BJ (cell line): ENCODE data around the gene ZNG1F. TPM values are rescaled to one million over a fixed set of nuclear protein-coding genes. Genes with fewer than 3 reads are reported as not detected.
A peak's percentile ranks its signal among the peaks of the same experiment; 100 is the strongest.
"Not testable (repeated sequence)": the region's sequence is repeated elsewhere in the genome, so short reads cannot be mapped to it uniquely, and the experiment has no call there.

ENCODE experiments used
- CTCF ChIA-PET: fragments of 350-600 bp; formaldehyde crosslinking; extraction: SDS; loops from one replicate; lab custom pipeline; 2021; ENCODE audit warnings: antibody characterized with exemption, inconsistent platforms; lab: Yijun Ruan, JAX
- POLR2A ChIA-PET: fragments of 300-600 bp; sonication (Branson Sonifier 250); formaldehyde crosslinking; extraction: SDS; loops from one replicate; lab custom pipeline; 2021; ENCODE audit warnings: antibody characterized with exemption; lab: Charles Lee
- DNase-seq: peaks from one replicate; pipeline ENCODE4 v3.0.0-alpha.2; 2011; ENCODE audit warnings: low read depth
- H3K27me3 ChIP-seq: 2 replicates; pipeline ENCODE4 v1.6.0; 2011; ENCODE audit warnings: low read length; ENCODE audit not compliant: control insufficient read depth, insufficient read depth
- H3K36me3 ChIP-seq: 2 replicates; pipeline ENCODE4 v1.5.1; 2011; ENCODE audit warnings: low read length; ENCODE audit not compliant: control insufficient read depth, insufficient read depth
- H3K4me3 ChIP-seq: 2 replicates; pipeline ENCODE4 v1.5.1; 2011; ENCODE audit warnings: low read depth, mild to moderate bottlenecking, control low read depth, low read length
- polyA minus RNA-seq: library from RNA; depleted of rRNA, polyadenylated mRNA; stranded (reverse); fragments of >200 nt; gene quantifications from 2 replicates; pipeline ENCODE4 v1.2.3, GENCODE V29; 2011; rRNA and poly(A)+ RNA removed
- polyA plus RNA-seq: library from polyadenylated mRNA; depleted of rRNA; stranded (reverse); fragments of >200 nt; gene quantifications from 2 replicates; pipeline ENCODE4 v1.2.3, GENCODE V29; 2011; rRNA removed
- TF ChIP-seq, protein P1 (sequence below): IDR thresholded peaks from 2 replicates; pipeline ENCODE4 v1.5.1; 2011; ENCODE audit warnings: low read depth, mild to moderate bottlenecking, control low read depth, inconsistent platforms, low read length, moderate library complexity; ENCODE audit not compliant: insufficient read depth

ZNG1F gene
- polyA plus RNA-seq (1.1 and 4.4 TPM in 2 replicates), polyA minus RNA-seq (1.8 and 8.6 TPM in 2 replicates)

DNA sequence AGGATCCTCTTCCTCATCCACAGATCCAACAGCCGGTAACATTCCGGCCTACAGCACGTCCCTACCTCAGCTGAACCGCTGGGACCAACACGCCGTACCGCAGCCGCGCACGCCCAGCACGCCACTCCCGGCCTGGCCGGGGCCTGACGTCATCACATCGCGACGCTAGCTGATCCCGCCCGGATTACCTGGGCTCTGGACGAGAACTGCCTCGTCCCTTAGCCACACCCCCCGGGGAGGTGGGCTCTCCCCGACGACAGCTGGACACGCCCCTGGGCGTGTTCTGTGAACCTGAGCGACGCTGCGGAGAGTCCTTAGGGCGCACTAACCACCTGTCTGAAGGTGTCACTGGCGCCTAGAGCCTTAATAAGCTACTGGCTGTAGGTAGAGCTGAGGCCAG, at the start of gene ZNG1F:
Gene ZNG1F, minus strand, starts transcription at position 101 of the 400 bp plus-strand sequence. Its CDS starts 59 bp downstream, at position 42.
- H3K4me3 ChIP-seq, POLR2A ChIA-PET, DNase-seq, CTCF ChIA-PET, H3K27me3 ChIP-seq, H3K36me3 ChIP-seq: not testable (repeated sequence)

DNA sequence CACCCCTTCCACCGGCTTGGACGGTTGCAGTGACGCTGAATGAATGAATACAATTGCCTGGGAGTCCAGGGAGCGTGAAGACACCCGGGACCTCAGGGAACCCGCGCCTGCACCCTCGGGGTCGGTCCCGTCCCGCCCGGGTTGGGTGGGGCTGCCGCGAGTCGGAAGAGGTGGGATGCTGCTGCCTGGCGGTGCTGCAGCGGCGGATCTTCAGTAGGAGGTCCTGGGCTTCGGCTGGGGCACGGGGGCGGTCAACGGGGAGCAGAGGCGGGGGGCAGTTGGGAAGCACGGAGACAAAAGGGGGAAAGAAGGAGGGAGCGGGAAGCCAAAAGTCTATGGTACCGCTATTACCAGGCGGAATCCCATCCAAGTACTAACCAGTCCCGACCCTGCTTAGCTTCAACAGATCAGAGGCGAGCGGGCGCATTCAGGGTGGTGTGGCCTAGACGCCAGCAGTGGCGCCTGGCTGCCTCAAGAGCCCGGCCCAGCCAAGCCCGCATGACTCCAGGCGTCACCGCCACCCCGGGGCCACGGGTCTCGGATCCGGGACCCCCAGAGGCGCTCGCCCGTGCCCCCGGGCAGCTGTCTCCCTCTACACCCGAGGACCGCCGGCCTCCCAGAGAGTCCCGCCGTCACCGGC, 48.1 kb upstream of the ZNG1F start:
- H3K36me3 ChIP-seq, CTCF ChIA-PET, DNase-seq, H3K27me3 ChIP-seq, POLR2A ChIA-PET: not testable (repeated sequence)
- peak overlapping the region; percentile 30 for H3K4me3 ChIP-seq

- H3K36me3 ChIP-seq, POLR2A ChIA-PET, H3K27me3 ChIP-seq, H3K4me3 ChIP-seq, DNase-seq, CTCF ChIA-PET: not testable (repeated sequence)
These were observed 47.5 kb upstream of the ZNG1F start for GRCh38 chr9:41236486-41237109.

- H3K4me3 ChIP-seq, DNase-seq, CTCF ChIA-PET, H3K36me3 ChIP-seq, H3K27me3 ChIP-seq, POLR2A ChIA-PET: not testable (repeated sequence)
These were observed 46.0 kb upstream of the ZNG1F start for GRCh38 chr9:41234811-41235805.

DNA sequence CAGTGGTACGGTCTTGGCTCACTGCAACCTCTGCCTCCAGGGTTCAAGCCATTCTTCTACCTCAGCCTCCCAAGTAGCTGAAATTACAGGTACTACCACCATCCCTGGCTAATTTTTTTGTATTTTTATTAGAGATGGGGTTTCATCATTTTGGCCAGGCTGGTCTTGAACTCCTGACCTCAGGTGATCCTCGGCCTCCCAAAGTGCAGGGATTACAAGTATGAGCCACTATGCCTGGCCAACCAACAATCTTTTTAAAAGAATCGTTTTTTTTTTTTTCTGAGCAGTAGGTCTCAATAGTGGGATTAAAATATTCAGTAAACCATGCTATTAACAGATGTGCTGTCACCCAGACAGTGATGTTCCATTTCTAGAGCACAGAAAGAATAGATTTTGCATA, 45.1 kb upstream of the ZNG1F start:
- H3K36me3 ChIP-seq, CTCF ChIA-PET, H3K4me3 ChIP-seq, H3K27me3 ChIP-seq, DNase-seq, POLR2A ChIA-PET: not testable (repeated sequence)

DNA sequence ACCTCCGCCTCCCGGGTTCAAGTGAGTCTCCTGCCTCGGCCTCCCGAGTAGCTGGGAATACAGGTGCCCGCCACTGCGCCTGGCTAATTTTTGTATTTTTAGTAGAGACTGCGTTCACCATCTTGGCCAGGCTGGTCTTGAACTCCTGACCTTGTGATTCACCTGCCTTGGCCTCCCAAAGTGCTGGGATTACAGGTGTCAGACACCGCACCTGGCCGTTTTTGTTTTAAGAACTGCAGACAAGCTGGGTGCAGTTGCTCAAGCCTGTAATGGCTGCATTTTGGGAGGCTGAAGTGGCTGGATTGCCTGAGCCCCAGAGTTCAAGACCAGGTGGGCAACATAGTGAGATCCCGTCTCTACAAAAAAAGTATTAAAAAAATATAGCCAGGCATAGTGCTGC, 43.2 kb upstream of the ZNG1F start:
- H3K36me3 ChIP-seq, DNase-seq, CTCF ChIA-PET, H3K27me3 ChIP-seq, H3K4me3 ChIP-seq, POLR2A ChIA-PET: not testable (repeated sequence)

DNA sequence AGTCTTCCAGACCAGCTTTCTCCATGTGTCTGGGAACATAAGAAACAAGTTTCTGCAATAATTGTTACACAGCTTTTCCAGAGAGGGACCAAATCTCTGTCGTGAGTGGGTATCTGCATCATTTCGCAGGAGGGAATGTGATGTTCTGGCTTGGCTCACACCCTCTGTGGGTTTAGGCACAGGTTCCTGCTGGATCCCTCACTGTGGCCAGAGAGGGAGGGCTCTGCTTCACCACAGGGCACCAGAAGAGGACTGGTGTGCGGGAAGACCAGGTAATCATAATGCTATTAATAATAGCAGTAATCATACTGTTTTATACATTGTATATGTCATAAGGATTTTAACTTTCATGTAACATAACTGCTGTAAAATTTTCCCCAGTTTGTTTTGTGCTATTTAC, 41.3 kb upstream of the ZNG1F start:
- DNase-seq, H3K36me3 ChIP-seq, H3K4me3 ChIP-seq, CTCF ChIA-PET, POLR2A ChIA-PET, H3K27me3 ChIP-seq: not testable (repeated sequence)

- H3K27me3 ChIP-seq = no peaks in the 10 kb centered on the region
- no peak overlapping the region for H3K4me3 ChIP-seq
- CTCF ChIA-PET = no interaction called here
These were observed 40.6 kb upstream of the ZNG1F start for GRCh38 chr9:41229408-41230401.

DNA sequence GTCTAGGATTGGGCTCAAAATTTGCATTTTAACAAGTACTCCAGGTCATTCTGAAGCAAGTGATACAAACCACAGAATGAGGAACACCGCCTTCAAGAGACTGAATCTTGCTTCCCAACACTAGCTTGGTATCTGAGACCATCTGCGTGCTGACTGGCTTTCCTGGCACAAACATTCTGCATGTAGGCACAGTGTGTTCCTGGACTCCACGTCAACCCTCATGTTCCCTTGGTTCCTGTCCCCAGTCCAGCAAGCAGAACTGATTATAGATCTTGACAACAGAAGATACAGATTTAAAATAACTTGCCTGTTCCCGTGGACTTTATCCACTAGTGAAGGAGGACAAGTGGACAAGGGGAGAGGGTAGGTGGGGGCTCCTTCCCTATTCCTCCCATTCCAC, 30.7 kb upstream of the ZNG1F start:
- H3K36me3 ChIP-seq, H3K27me3 ChIP-seq, POLR2A ChIA-PET, H3K4me3 ChIP-seq, DNase-seq, CTCF ChIA-PET: not testable (repeated sequence)

More at GRCh38 chr9:41229408-41230401, 40.6 kb upstream of the ZNG1F start:
- no peak for DNase-seq
- TF ChIP-seq, protein P1, sequence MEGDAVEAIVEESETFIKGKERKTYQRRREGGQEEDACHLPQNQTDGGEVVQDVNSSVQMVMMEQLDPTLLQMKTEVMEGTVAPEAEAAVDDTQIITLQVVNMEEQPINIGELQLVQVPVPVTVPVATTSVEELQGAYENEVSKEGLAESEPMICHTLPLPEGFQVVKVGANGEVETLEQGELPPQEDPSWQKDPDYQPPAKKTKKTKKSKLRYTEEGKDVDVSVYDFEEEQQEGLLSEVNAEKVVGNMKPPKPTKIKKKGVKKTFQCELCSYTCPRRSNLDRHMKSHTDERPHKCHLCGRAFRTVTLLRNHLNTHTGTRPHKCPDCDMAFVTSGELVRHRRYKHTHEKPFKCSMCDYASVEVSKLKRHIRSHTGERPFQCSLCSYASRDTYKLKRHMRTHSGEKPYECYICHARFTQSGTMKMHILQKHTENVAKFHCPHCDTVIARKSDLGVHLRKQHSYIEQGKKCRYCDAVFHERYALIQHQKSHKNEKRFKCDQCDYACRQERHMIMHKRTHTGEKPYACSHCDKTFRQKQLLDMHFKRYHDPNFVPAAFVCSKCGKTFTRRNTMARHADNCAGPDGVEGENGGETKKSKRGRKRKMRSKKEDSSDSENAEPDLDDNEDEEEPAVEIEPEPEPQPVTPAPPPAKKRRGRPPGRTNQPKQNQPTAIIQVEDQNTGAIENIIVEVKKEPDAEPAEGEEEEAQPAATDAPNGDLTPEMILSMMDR = no peak
- H3K36me3 ChIP-seq = no peaks in the 10 kb centered on the region
- POLR2A ChIA-PET = no interaction called here

GRCh38 chr9:41188439-41188838, 678 bp downstream of the ZNG1F start:
- CTCF ChIA-PET, H3K4me3 ChIP-seq, H3K27me3 ChIP-seq, DNase-seq, POLR2A ChIA-PET, H3K36me3 ChIP-seq: not testable (repeated sequence)
